Osteocyte (in vitro differentiated cells): ENCODE data around the gene PMP22. TPM values are rescaled to one million over a fixed set of nuclear protein-coding genes. Genes with fewer than 3 reads are reported as not detected.

ENCODE experiments used
- DNase-seq: peaks from one replicate; pipeline ENCODE4 v3.0.0; 2021; ENCODE audit warnings: mixed read lengths; ENCODE audit not compliant: unreplicated experiment; ENCODE audit errors: extremely low spot score
- H3K27ac Mint-ChIP-seq: one replicate; pipeline ENCODE4 v1.8.0; 2021; ENCODE audit warnings: mild to moderate bottlenecking, mixed read lengths; ENCODE audit not compliant: unreplicated experiment
- H3K27me3 Mint-ChIP-seq: one replicate; pipeline ENCODE4 v1.8.0; 2021; ENCODE audit warnings: mixed read lengths; ENCODE audit not compliant: unreplicated experiment
- H3K36me3 Mint-ChIP-seq: one replicate; pipeline ENCODE4 v1.8.0; 2021; ENCODE audit warnings: mixed read lengths; ENCODE audit not compliant: unreplicated experiment
- H3K4me1 Mint-ChIP-seq: one replicate; pipeline ENCODE4 v1.8.0; 2021; ENCODE audit warnings: mixed read lengths; ENCODE audit not compliant: unreplicated experiment
- H3K4me3 Mint-ChIP-seq: one replicate; pipeline ENCODE4 v1.8.0; 2021; ENCODE audit warnings: mild to moderate bottlenecking, moderate library complexity, mixed read lengths; ENCODE audit not compliant: unreplicated experiment
- H3K9me3 Mint-ChIP-seq: one replicate; pipeline ENCODE4 v1.8.0; 2021; ENCODE audit warnings: mixed read lengths; ENCODE audit not compliant: unreplicated experiment
- CTCF ChIP-seq: fragments of 200-600 bp; sonication (generic); IDR thresholded peaks from 2 replicates; pipeline ENCODE4 v1.5.0; 2021; ENCODE audit warnings: antibody characterized with exemption, mild to moderate bottlenecking, moderate library complexity
- total RNA-seq: library from RNA; stranded (reverse); gene quantifications from 2 replicates; pipeline ENCODE4 v1.2.1, GENCODE V29; 2021

Gene PMP22
- total RNA-seq, 1 donor from 2014 or later: 188 TPM

GRCh38 chr17:15261802-15262290 is 3.3 kb downstream of the PMP22 start:
- Mint-ChIP-seq H3K9me3 (no peaks in the 10 kb centered on the region), H3K27ac (peak overlapping the region; percentile 95), H3K4me3 (peak overlapping the region; percentile 99), H3K4me1 (peaks cover 60% of the 10 kb centered on the region), H3K36me3 (peaks cover 20% of the 10 kb centered on the region), H3K27me3 (no peaks in the 10 kb centered on the region)
- TF ChIP-seq CTCF: no peak
- no peak for DNase-seq

DNA sequence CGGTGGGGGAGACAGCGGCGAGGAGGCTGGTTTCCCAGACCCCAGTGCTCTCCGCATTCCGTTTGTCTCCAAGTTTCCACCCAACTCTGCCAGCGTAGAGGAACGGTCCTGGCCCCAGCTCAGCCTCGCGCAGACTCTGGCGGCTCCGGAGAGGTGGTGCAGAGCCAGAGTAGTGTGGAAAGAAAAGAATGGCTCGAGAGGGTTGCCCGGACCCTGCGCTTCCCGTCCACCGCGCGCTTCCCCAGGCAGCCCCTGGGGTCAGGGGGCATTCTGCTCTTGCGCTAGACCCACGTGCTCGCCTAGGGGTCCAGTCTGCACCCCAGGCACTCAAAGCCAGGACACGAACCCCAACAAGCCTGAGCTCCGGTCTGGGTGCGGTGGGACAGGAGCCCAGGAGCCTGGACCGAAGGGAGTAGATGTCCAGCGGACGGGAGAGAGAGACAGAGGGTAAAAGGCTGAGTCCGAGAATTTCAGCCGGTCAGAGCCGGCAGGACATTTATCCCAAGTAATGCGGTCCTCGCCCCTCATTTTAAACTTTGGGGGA is 3.8 kb downstream of the PMP22 start:
- H3K9me3 Mint-ChIP-seq: no peaks in the 10 kb centered on the region
- H3K36me3 Mint-ChIP-seq: peaks cover 23% of the 10 kb centered on the region
- no peak for TF ChIP-seq CTCF
- H3K27ac Mint-ChIP-seq: peak overlapping the region; percentile 95
- H3K4me3 Mint-ChIP-seq: peak overlapping the region; percentile 99
- H3K27me3 Mint-ChIP-seq: no peaks in the 10 kb centered on the region
- H3K4me1 Mint-ChIP-seq: peaks cover 64% of the 10 kb centered on the region
- DNase-seq: peak; percentile 87

DNA sequence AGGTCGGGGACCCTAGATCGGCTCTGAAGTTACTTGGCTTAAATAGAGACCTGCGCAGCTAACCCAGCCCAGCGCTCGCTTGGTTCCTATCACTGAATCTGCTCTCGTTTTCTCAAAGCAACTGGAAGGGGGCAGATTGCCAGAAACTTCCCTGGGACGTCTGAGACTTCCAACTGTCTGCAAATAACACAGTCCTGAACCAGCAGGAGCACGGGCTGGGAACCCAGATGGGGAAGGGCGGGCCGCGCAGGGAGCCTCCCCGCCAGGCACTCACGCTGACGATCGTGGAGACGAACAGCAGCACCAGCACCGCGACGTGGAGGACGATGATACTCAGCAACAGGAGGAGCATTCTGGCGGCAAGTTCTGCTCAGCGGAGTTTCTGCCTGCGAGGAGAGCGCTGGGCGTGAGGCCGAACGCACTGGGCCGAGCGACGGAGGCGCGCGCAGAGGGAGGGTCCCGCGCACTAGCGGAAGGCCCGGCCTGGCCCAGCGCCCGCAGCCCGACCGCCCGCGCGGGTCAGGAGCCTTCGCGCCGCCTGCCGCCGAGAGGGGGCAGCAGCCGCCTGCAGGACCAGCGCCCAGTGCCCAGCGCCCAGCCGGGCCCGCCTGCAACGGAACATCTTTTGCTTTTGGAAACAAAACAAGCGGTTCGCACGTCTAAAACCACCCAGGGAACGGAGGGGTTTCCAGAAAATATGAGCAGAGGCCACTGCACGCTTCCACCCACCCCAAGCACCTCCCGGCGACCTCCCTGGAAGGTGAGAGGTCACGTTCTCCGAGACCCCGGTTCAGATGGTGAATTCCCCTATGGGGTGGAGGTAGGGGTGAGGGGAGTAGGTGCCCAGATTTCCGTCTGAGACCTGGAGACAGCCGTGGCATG is 4.5 kb downstream of the PMP22 start:
- peak overlapping the region; percentile 95 for H3K27ac Mint-ChIP-seq
- H3K9me3 Mint-ChIP-seq: no peaks in the 10 kb centered on the region
- peak; percentile 97 for DNase-seq
- peaks cover 66% of the 10 kb centered on the region for H3K4me1 Mint-ChIP-seq
- peak overlapping the region; percentile 99 for H3K4me3 Mint-ChIP-seq
- TF ChIP-seq CTCF: peak; percentile 96
- peaks cover 27% of the 10 kb centered on the region for H3K36me3 Mint-ChIP-seq
- H3K27me3 Mint-ChIP-seq: no peaks in the 10 kb centered on the region

GRCh38 chr17:15257796-15258512 is 7.2 kb downstream of the PMP22 start:
- peak overlapping the region; percentile 99 for H3K4me3 Mint-ChIP-seq
- peaks cover 48% of the 10 kb centered on the region for H3K36me3 Mint-ChIP-seq
- H3K9me3 Mint-ChIP-seq: no peaks in the 10 kb centered on the region
- peak overlapping the region; percentile 62 for H3K27ac Mint-ChIP-seq
- H3K27me3 Mint-ChIP-seq: no peaks in the 10 kb centered on the region
- no peak for TF ChIP-seq CTCF
- H3K4me1 Mint-ChIP-seq: peaks cover 51% of the 10 kb centered on the region
- no peak for DNase-seq
